Colon (tissue), 2 donors: ENCODE results near the gene MYZAP.

Source experiments
- FAIRE-seq: peaks from 2 replicates; lab custom pipeline; 2012; peaks lifted over from hg19 to GRCh38; lab: Jason Lieb, UNC
- donor health status: control.
- donor health status: control.

The MYZAP gene

GRCh38 chr15:57697588-57697987 lies 105.9 kb downstream of the MYZAP start:
- FAIRE-seq, result no peak

- FAIRE-seq, result no peak
Measured at GRCh38 chr15:57698243-57698642, 106.5 kb downstream of the MYZAP start.

- FAIRE-seq, result no peak
Measured at GRCh38 chr15:57698991-57699390, 107.3 kb downstream of the MYZAP start.

GRCh38 chr15:57703387-57703786 lies 111.7 kb downstream of the MYZAP start:
- no peak for FAIRE-seq

GRCh38 chr15:57704441-57704840 lies 112.7 kb downstream of the MYZAP start:
- no peak for FAIRE-seq

GRCh38 chr15:57705746-57706404 lies 114.2 kb downstream of the MYZAP start:
- no peak for FAIRE-seq

- FAIRE-seq, result peak; percentile 18
Measured at GRCh38 chr15:57706405-57707209, 114.9 kb downstream of the MYZAP start, which contains the start of gene POLR2M. Gene POLR2M, plus strand, starts transcription at chr15:57706714. Its CDS starts 129 bp downstream, at chr15:57706843.

- FAIRE-seq, result no peak
Measured at GRCh38 chr15:57708047-57708446, 116.3 kb downstream of the MYZAP start.

- FAIRE-seq, result no peak
Measured at GRCh38 chr15:57718309-57718708, 126.6 kb downstream of the MYZAP start.

- no peak for FAIRE-seq
Measured at GRCh38 chr15:57720867-57721266, 129.2 kb downstream of the MYZAP start.

GRCh38 chr15:57726411-57726810 lies 134.7 kb downstream of the MYZAP start:
- no peak for FAIRE-seq

- no peak for FAIRE-seq
Measured at GRCh38 chr15:57727031-57727430, 135.3 kb downstream of the MYZAP start.

GRCh38 chr15:57728436-57728835 lies 136.7 kb downstream of the MYZAP start:
- no peak for FAIRE-seq

GRCh38 chr15:57730876-57731275 lies 139.2 kb downstream of the MYZAP start:
- no peak for FAIRE-seq

- FAIRE-seq, result no peak
Measured at GRCh38 chr15:57731530-57732103, 139.9 kb downstream of the MYZAP start.

- peak; percentile 33 for FAIRE-seq
Measured at GRCh38 chr15:57732526-57733331, 141.0 kb downstream of the MYZAP start.

GRCh38 chr15:57734860-57735259 lies 143.2 kb downstream of the MYZAP start:
- FAIRE-seq, result no peak
